ENCODE results near the gene CALCR.

CALCR gene

DNA sequence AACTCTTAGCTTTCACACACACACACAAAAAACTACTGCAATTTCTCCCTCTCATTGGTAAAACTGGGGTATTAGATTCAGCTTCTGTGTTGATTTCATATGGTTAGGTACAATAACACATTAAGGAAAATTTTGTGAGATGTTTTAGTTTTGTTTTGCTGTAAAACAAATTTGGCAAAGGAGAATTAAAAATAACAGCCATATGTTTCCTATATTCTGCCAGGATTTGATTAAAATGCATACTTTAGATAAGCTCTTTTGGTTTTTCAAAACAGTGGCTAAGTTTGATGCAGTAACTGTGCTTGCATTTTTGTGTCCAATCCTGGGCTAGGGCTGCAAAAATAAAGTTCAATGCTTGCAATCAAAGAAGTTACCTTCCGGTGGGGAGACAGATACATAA is 126.3 kb downstream of the CALCR start:
- DNase-seq (ENCODE audit: low read depth in 3 of 3) = no peak

- DNase-seq (ENCODE audit: low read depth in 3 of 3) = no peak
Measured at GRCh38 chr7:93447509-93447908, 127.0 kb downstream of the CALCR start.

GRCh38 chr7:93442478-93443224 is 131.9 kb downstream of the CALCR start:
- DNase-seq (ENCODE audit: low read depth in 3 of 3) = peak; percentile 12 to 39 (median 22)

DNA sequence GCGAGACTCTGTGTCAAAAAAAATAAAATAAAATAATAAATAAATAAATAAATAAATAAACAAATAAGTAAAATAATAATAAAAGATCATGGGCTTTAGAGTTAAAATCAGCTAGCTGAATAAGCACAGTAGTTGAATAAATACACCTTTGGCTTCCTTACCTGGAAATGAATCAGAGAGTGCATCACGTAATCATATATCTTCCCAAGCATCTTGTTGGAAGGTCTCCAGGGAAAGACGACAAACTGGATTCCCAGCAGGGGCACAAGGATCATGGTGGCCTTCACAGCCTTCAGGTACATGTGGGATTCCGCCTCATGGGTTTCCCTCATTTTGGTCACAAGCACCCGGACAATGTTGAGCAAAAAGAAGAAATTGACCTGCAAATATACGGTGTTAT is 138.7 kb downstream of the CALCR start:
- no peak for DNase-seq (ENCODE audit: low read depth in 3 of 3)

DNA sequence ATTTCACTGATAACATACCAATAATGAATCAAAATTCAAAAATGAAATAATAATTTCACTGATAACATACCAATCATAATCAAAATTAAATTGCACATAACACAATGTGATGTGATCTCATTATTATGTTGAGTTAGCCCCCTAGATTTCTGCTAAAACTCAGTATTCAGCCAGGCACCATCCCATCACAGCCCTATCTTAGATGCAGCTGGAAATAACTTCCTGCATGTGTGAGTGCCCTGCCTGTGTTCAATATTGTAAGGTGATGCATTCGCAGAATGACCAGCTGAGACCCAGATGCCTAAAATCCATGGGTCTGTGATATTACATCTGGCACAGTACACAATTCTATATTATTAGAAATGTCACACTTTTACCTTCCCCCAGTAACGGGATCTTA is 142.4 kb downstream of the CALCR start:
- DNase-seq (ENCODE audit: low read depth in 3 of 3) = no peak

- DNase-seq (ENCODE audit: low read depth in 3 of 3) = no peak
Measured at GRCh38 chr7:93430917-93431588, 143.5 kb downstream of the CALCR start.

DNA sequence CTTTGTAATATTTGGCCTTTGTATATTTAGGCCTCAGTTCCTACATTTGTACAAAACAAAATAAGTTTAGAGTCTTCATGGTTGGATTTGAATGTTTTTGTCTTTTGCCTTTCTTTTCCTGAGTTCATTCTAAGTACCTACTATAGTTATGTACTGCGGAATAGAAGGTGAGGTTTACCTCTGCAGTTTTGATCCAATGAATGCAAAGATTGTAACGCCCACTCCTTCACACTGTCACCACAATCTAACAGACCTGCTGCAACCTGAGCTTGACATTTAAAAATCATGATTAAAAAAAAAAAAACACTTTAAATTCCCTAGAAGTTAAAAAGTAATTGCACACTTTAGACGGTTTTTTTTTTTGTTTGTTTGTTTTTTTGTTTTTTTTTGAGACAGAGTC is 145.0 kb downstream of the CALCR start:
- no peak for DNase-seq (ENCODE audit: low read depth in 3 of 3)

GRCh38 chr7:93427107-93427506 is 147.4 kb downstream of the CALCR start:
- no peak for DNase-seq (ENCODE audit: low read depth in 3 of 3)

DNA sequence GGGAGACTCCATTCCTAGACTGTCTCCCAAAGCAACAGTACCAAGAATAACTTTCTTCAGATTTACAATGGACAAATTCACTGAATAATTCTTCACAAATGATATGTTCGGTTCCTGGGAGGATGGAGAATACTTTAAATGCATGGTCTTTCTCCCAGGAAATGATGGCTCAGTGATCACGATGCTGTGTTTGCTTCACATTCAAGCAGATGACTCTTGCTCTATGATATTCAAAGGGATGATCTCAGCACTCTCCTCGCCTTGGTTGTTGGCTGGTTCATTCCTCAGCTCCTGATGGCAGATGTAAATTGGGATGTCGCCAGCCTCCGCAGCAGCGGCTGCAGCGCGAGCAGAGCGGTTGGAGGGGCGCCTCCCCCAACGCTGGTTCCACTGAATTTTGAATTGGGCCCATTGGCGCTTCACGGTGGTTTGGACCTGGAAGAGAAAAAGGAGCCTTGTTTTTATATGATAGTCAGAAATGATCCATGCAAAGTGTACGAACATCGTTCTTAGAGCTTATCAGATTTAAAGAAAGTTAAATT is 148.3 kb downstream of the CALCR start:
- no peak for DNase-seq (ENCODE audit: low read depth in 3 of 3)

- no peak for DNase-seq (ENCODE audit: low read depth in 3 of 3)
Measured at GRCh38 chr7:93414574-93414973, 159.9 kb downstream of the CALCR start.

DNA sequence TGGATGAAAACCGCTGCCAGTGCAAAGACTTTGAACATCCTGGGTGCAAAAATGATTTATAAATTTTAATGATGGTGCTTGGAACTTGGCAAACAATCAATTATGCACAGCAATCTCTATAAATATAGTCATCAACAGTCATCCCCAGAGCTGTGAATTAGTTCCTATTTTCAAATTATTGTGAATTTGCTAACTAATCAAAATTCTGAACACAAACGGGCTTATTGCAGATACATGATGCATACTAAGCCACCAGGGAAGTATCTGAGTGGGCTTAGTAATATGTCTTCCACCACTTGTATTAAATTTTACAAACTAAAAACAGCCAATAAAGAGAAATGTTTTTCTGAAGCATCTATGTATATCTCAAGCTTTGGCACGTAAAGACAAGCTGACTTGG is 165.2 kb downstream of the CALCR start:
- no peak for DNase-seq (ENCODE audit: low read depth in 3 of 3)

GRCh38 chr7:93407239-93407638 is 167.3 kb downstream of the CALCR start:
- no peak for DNase-seq (ENCODE audit: low read depth in 3 of 3)

DNA sequence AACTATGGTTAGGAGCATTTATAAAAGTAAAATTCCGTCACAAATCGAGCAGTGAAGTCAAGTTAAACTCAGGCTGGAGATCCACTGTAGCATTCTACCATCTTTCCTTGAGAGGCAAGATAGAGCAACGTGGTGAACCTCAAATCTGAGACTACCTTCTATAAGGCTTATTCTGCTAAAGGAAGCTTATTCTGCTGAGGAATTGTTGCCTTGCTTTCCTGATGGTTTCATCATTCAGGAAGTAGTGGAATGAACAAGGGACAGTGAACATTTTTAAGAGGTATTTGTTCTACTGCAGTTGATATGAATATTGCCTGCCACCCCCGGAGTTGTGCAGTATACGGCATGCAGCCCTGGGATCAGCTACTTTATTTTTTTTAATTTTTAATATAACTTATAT is 171.6 kb downstream of the CALCR start:
- DNase-seq (ENCODE audit: low read depth in 3 of 3) = no peak

DNA sequence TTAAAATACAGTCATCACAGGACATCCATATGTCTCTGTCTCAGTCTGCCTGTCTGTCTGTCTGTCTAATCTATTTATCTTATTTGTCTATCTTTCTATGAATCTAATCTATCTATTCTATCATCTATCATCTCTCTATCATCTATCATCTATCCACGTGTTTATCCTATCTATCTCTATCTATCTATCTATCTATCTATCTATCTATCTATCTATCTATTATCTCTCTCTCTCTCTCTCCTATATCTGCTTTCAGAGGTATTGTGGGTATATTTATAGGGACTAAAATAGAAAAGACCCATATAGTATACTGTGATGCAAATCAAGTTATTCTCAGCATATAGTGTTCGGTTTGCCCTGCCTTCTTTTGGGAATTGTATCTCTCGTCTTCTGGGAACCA is 174.9 kb downstream of the CALCR start:
- DNase-seq (ENCODE audit: low read depth in 3 of 3) = no peak

GRCh38 chr7:93392984-93393383 is 181.5 kb downstream of the CALCR start:
- no peak for DNase-seq (ENCODE audit: low read depth in 3 of 3)

DNA sequence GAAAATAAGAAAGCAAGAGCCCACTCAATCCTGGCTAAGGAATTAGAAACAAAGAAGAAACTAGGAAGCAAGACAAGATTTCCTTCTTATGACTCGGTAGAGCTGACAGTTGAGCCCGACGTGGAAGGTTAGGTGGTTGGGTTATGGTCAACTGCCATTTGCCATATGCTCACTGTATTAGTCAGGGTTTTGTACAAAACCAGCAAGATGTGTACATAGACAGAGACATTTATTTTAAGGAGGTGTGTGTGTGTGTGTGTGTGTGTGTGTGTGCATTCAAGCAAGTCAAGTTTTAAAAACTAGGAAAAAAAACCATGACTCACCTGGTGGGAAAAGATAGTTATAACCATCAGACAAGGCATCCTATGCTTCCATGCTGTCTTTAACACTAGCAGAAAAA is 183.9 kb downstream of the CALCR start:
- no peak for DNase-seq (ENCODE audit: low read depth in 3 of 3)

- no peak for DNase-seq (ENCODE audit: low read depth in 3 of 3)
Measured at GRCh38 chr7:93382362-93382761, 192.2 kb downstream of the CALCR start.

GRCh38 chr7:93378131-93378760 is 196.3 kb downstream of the CALCR start:
- DNase-seq (ENCODE audit: low read depth in 3 of 3) = no peak

DNA sequence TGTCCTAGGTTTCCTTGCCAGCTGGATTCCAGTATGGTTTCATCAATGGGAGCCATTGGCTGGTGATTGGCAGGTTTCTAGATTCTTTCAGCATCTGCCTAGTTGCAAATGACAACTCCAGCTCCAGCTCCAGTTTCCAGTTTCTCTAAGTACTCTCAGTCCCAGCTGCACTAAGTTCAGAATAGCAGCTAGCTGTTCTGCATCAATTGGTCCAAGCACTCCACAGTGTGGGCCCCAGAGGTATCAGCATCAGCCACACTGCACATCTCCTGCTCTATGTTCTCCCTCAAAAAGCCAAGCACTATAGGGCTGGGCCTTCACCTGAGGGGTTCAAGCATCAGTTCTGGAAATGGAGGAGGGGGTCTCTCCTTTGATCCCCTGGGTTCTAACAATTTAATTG is 198.9 kb downstream of the CALCR start:
- DNase-seq (ENCODE audit: low read depth in 3 of 3) = no peak
